SK-N-SH (cell line): ENCODE data around the gene CACFD1. TPM values are rescaled to one million over a fixed set of nuclear protein-coding genes. Genes with fewer than 3 reads are reported as not detected.

Experiments used
- CTCF ChIA-PET: fragments of 300-600, 350-600 bp; formaldehyde crosslinking; extraction: SDS; loops from one replicate; lab custom pipeline; 2021; lab: Yijun Ruan, JAX
- POLR2A ChIA-PET: fragments of 350-600 bp; sonication (Branson Sonifier 250); formaldehyde crosslinking; extraction: SDS; loops from one replicate; lab custom pipeline; 2020; ENCODE audit warnings: antibody characterized with exemption, inconsistent platforms; lab: Yijun Ruan, JAX
- DNase-seq: peaks from one replicate; pipeline ENCODE4 v3.0.0; 2012
- H2AFZ ChIP-seq: fragments of 200-600 bp; sonication (generic); 2 replicates; pipeline ENCODE4 v1.8.1; 2016; ENCODE audit warnings: antibody characterized with exemption, mild to moderate bottlenecking, low read depth
- H3F3A ChIP-seq: fragments of 200-600 bp; sonication (generic); replicated peaks from 2 replicates; pipeline ENCODE3; 2016; ENCODE audit warnings: antibody characterized with exemption, mild to moderate bottlenecking; ENCODE audit not compliant: insufficient read depth
- H3K27ac ChIP-seq, 2 experiments: fragments of 200-500 bp in 1 of 2; fragments of 200-600 bp in 1 of 2; sonication (Bioruptor generic) in 1 of 2; sonication (generic), shearing (Covaris generic) in 1 of 2; 2 replicates each; pipeline versions ENCODE4 v1.5.1 to v1.6.1; 2014 to 2016; ENCODE audit warnings: low read depth in 2 of 2, inconsistent platforms in 1 of 2, low read length in 1 of 2, mild to moderate bottlenecking in 1 of 2, mixed read lengths in 1 of 2
- H3K27me3 ChIP-seq: fragments of 200-600 bp; sonication (generic), shearing (Covaris generic); 2 replicates; pipeline ENCODE4 v1.6.1; 2016; ENCODE audit warnings: mixed run types; ENCODE audit not compliant: insufficient read depth
- H3K36me3 ChIP-seq, 2 experiments: fragments of 200-500 bp in 1 of 2; fragments of 200-600 bp in 1 of 2; sonication (Bioruptor generic) in 1 of 2; sonication (generic) in 1 of 2; replicated peaks in 1 of 2; 2 replicates each; pipeline versions ENCODE3 to v1.5.1; 2014 to 2016; ENCODE audit warnings: low read length in 1 of 2, mild to moderate bottlenecking in 1 of 2; ENCODE audit not compliant: insufficient read depth in 2 of 2, control insufficient read depth in 1 of 2
- H3K4me1 ChIP-seq, 2 experiments: fragments of 200-500 bp in 1 of 2; fragments of 200-600 bp in 1 of 2; sonication (Bioruptor generic) in 1 of 2; sonication (generic), shearing (Covaris generic) in 1 of 2; 2 replicates each; pipeline versions ENCODE4 v1.5.1 to v1.6.1; 2014 to 2016; ENCODE audit warnings: low read depth in 1 of 2, low read length in 1 of 2, mixed run types in 1 of 2; ENCODE audit not compliant: insufficient read depth in 2 of 2, control insufficient read depth in 1 of 2
- H3K4me2 ChIP-seq: fragments of 200-600 bp; sonication (generic), shearing (Covaris generic); 2 replicates; pipeline ENCODE4 v1.6.1; 2017; ENCODE audit warnings: mixed run types
- H3K4me3 ChIP-seq, 2 experiments: fragments of 200-500 bp in 1 of 2; fragments of 200-600 bp in 1 of 2; sonication (Bioruptor generic) in 1 of 2; sonication (generic), shearing (Covaris generic) in 1 of 2; 2 replicates each; pipeline versions ENCODE4 v1.5.1 to v1.8.1; 2014 to 2016; ENCODE audit warnings: low read depth in 2 of 2, inconsistent platforms in 1 of 2, low read length in 1 of 2, mild to moderate bottlenecking in 1 of 2, mixed read lengths in 1 of 2, moderate library complexity in 1 of 2
- H3K79me2 ChIP-seq: fragments of 200-600 bp; sonication (generic); 2 replicates; pipeline ENCODE4 v1.8.1; 2017; ENCODE audit warnings: mild to moderate bottlenecking; ENCODE audit not compliant: insufficient read depth
- H3K9ac ChIP-seq: fragments of 200-600 bp; sonication (generic); 2 replicates; pipeline ENCODE4 v1.6.1; 2017; ENCODE audit warnings: mixed run types
- H3K9me2 ChIP-seq: fragments of 200-600 bp; sonication (generic); 2 replicates; pipeline ENCODE4 v1.6.1; 2017; ENCODE audit warnings: mixed run types
- H3K9me3 ChIP-seq: fragments of 200-600 bp; sonication (generic); 2 replicates; pipeline ENCODE4 v1.6.1; 2017; ENCODE audit warnings: mixed run types, mild to moderate bottlenecking, moderate library complexity
- H4K20me1 ChIP-seq: fragments of 200-600 bp; sonication (generic); 2 replicates; pipeline ENCODE4 v1.6.1; 2017; ENCODE audit warnings: mild to moderate bottlenecking, mixed run types; ENCODE audit not compliant: insufficient read depth
- ELF1 ChIP-seq: IDR thresholded peaks from 2 replicates; pipeline ENCODE4 v1.4.0; 2012
- GATA2 ChIP-seq: sonication (generic); formaldehyde crosslinking; IDR thresholded peaks from 2 replicates; pipeline ENCODE4 v1.5.0; 2020; ENCODE audit warnings: mild to moderate bottlenecking, missing genetic modification reagents
- POLR2AphosphoS5 ChIP-seq: IDR thresholded peaks from 2 replicates; pipeline ENCODE4 v1.6.1; 2012; ENCODE audit warnings: low read depth, low read length
- RCOR1 ChIP-seq: fragments of 150-350 bp; IDR thresholded peaks from 2 replicates; pipeline ENCODE4 v1.6.1; 2017; ENCODE audit warnings: antibody characterized with exemption, low read length
- SIN3A ChIP-seq: IDR thresholded peaks from 2 replicates; pipeline ENCODE4 v1.6.1; 2012; ENCODE audit warnings: low read depth, mild to moderate bottlenecking, low read length, moderate library complexity, borderline replicate concordance
- SMC3 ChIP-seq: IDR thresholded peaks from 2 replicates; pipeline ENCODE4 v1.6.1; 2012; ENCODE audit warnings: low read depth, low read length, improper control_type of control experiment
- TAF1 ChIP-seq: IDR thresholded peaks from 2 replicates; pipeline ENCODE4 v1.6.1; 2012; ENCODE audit warnings: low read depth, mild to moderate bottlenecking, low read length, moderate library complexity, borderline replicate concordance
- YY1 ChIP-seq: IDR thresholded peaks from 2 replicates; pipeline ENCODE4 v1.4.0; 2012; ENCODE audit warnings: low read depth, mild to moderate bottlenecking
- WGBS: methylation state at CpG from one replicate; pipeline ENCODE4 v1.1.6; 2017; ENCODE audit warnings: low lambda C conversion rate; 5-methylcytosine and 5-hydroxymethylcytosine counted together
- polyA plus RNA-seq, 3 experiments: library from polyadenylated mRNA; depleted of rRNA; stranded (reverse); fragments of >200 nt; gene quantifications; 2 replicates each; pipeline ENCODE4 v1.2.3, GENCODE V29; 2012
- TF ChIP-seq, protein P1 (sequence below): IDR thresholded peaks from 2 replicates; pipeline ENCODE4; 2012
- TF ChIP-seq, protein P2 (sequence below): fragments of 150-350 bp; IDR thresholded peaks from 2 replicates; pipeline ENCODE4 v1.6.1; 2017; ENCODE audit warnings: antibody characterized with exemption, low read length, low read depth, borderline replicate concordance
- TF ChIP-seq, protein P3 (sequence below): fragments of 150-350 bp; IDR thresholded peaks from 2 replicates; pipeline ENCODE4 v1.6.1; 2016; ENCODE audit warnings: mild to moderate bottlenecking, low read depth, low read length
- TF ChIP-seq, protein P4 (sequence below): IDR thresholded peaks from 2 replicates; pipeline ENCODE4 v1.4.0; 2012; ENCODE audit warnings: low read depth, borderline replicate concordance
- TF ChIP-seq, protein P5 (sequence below): IDR thresholded peaks from 2 replicates; pipeline ENCODE4 v1.4.0; 2012; ENCODE audit warnings: low read depth

Gene CACFD1
- polyA plus RNA-seq, 1 of the 3 experiments (the other 2 are of a cell fraction), result 16.8 TPM

DNA sequence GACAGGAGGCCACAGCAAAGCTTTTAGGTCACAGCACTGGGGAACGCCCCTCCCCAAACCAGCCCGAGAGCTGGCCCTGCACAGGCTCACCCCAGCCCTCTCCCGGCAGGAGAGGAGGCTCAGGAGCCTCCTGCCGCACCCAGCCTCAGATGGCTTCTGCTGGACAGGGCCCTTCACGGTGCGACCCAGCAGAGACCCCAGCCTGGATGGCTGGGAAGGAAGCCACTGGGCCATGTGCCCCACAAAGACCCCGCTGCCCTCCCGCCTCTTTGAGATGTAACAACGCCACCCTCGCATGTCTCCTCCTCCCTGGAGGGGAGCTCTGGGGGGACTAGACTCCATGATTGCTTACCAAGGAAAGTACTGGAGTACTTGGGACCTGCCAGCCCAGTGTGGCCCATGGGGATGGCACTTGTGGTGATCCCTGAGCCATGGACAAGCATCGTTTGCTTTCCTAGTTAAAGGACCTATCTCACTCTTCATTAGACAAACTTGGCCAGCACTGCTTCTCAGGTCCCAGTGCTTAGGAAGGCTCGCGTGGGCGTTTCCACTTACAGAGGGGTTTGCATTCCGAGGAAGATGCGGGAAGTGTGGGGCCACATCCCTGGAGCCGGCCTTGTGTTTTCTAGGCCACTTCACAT, 56.0 kb downstream of the CACFD1 start:
- no peak overlapping the region for H3K4me3 ChIP-seq
- no peaks in the 10 kb centered on the region for H3K79me2 ChIP-seq
- H3K9me2 ChIP-seq, result no peaks in the 10 kb centered on the region
- H3F3A ChIP-seq, result peaks cover 4% of the 10 kb centered on the region
- H3K9ac ChIP-seq, result no peak overlapping the region
- H3K36me3 ChIP-seq, result no peaks in the 10 kb centered on the region
- ChIA-PET CTCF (no interaction called here), POLR2A (interaction anchor here (1.2 to 3.4 kb wide), 5 partner anchors 8 to 120 kb away, joined by 3 to 37 read pairs (median 15); partner anchors contain the start of genes ADAMTSL2 and DBH)
- H4K20me1 ChIP-seq, result no peaks in the 10 kb centered on the region
- TF ChIP-seq ELF1 (no peak), YY1 (no peak), POLR2AphosphoS5 (no peak), TAF1 (no peak), GATA2 (CRISPR knock-in tag) (no peak), SIN3A (no peak), SMC3 (no peak), RCOR1 (no peak)
- TF ChIP-seq, protein P1, sequence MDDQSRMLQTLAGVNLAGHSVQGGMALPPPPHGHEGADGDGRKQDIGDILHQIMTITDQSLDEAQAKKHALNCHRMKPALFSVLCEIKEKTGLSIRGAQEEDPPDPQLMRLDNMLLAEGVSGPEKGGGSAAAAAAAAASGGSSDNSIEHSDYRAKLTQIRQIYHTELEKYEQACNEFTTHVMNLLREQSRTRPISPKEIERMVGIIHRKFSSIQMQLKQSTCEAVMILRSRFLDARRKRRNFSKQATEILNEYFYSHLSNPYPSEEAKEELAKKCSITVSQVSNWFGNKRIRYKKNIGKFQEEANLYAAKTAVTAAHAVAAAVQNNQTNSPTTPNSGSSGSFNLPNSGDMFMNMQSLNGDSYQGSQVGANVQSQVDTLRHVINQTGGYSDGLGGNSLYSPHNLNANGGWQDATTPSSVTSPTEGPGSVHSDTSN, result no peak
- TF ChIP-seq, protein P2, sequence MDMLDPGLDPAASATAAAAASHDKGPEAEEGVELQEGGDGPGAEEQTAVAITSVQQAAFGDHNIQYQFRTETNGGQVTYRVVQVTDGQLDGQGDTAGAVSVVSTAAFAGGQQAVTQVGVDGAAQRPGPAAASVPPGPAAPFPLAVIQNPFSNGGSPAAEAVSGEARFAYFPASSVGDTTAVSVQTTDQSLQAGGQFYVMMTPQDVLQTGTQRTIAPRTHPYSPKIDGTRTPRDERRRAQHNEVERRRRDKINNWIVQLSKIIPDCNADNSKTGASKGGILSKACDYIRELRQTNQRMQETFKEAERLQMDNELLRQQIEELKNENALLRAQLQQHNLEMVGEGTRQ, result no peak
- TF ChIP-seq, protein P3, sequence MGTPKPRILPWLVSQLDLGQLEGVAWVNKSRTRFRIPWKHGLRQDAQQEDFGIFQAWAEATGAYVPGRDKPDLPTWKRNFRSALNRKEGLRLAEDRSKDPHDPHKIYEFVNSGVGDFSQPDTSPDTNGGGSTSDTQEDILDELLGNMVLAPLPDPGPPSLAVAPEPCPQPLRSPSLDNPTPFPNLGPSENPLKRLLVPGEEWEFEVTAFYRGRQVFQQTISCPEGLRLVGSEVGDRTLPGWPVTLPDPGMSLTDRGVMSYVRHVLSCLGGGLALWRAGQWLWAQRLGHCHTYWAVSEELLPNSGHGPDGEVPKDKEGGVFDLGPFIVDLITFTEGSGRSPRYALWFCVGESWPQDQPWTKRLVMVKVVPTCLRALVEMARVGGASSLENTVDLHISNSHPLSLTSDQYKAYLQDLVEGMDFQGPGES, result no peak
- TF ChIP-seq, protein P4, sequence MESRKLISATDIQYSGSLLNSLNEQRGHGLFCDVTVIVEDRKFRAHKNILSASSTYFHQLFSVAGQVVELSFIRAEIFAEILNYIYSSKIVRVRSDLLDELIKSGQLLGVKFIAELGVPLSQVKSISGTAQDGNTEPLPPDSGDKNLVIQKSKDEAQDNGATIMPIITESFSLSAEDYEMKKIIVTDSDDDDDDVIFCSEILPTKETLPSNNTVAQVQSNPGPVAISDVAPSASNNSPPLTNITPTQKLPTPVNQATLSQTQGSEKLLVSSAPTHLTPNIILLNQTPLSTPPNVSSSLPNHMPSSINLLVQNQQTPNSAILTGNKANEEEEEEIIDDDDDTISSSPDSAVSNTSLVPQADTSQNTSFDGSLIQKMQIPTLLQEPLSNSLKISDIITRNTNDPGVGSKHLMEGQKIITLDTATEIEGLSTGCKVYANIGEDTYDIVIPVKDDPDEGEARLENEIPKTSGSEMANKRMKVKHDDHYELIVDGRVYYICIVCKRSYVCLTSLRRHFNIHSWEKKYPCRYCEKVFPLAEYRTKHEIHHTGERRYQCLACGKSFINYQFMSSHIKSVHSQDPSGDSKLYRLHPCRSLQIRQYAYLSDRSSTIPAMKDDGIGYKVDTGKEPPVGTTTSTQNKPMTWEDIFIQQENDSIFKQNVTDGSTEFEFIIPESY, result no peak
- TF ChIP-seq, protein P5, sequence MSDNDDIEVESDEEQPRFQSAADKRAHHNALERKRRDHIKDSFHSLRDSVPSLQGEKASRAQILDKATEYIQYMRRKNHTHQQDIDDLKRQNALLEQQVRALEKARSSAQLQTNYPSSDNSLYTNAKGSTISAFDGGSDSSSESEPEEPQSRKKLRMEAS, result no peak
- TF ChIP-seq, all 33 proteins: peak for 0
- 79% methylated on average over 14 of the region's 17 CpGs for WGBS
- H3K4me2 ChIP-seq, result no peak overlapping the region
- no peaks in the 10 kb centered on the region for H3K9me3 ChIP-seq
- DNase-seq, result no peak
- H3K27me3 ChIP-seq, result no peaks in the 10 kb centered on the region
- peak overlapping the region in 1 of 2 experiments; percentile 99; a peak in 2 of 4 replicates for H3K27ac ChIP-seq
- H2AFZ ChIP-seq, result no peak overlapping the region
- H3K4me1 ChIP-seq, result peaks cover 0 to 69% of the 10 kb centered on the region in 2 experiments; a peak in 2 of 4 replicates
